HG03432 (cell line): ENCODE data around the gene MIF4GD.
"Not testable (repeated sequence)": the region's sequence is repeated elsewhere in the genome, so short reads cannot be mapped to it uniquely, and the experiment has no call there.

Experiments used
- ATAC-seq: cut with Tn5 transposase; IDR thresholded peaks from one replicate; pipeline ENCODE4 v1.9.1; 2021; ENCODE audit warnings: mild to moderate bottlenecking, moderate library complexity; ENCODE audit not compliant: unreplicated experiment

MIF4GD gene

DNA sequence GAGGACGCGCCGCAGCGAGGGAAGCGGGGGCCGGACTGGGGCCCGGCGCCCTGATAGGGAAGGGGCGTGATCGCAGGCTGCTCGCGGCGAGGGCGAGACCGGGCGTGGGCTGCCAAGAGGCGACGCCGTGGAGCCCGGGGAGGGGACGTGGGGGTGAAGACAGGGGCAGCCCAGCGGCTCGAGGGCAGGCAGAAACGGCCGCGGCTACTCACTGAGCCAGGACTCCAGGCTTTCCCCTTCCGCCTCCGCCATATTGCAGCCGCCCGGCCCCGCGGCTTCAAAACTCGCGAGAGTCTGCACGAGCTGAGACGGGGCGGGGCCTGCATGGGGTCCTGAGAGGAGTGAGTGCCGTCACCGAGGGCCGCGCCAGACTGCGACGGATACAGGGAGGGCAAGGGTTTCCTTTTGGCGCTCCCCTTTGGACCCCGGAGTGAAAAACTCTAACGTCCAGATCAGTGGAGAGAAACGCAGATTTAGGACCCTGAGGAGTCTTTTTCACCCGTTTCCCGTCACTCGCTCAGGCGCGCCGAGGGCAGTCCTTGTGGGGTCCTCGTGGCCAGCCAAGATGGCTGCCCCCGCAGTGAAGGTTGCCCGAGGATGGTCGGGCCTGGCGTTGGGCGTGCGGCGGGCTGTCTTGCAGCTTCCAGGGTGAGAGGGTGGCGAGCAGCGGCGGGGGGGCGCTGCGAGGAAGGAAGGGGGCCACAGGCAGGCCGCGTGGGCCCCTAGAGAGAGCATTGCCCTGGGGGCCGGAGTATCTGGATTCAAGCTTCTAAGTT, 9.5 kb downstream of the MIF4GD start, which contains the start of the genes GGA3 and MRPS7:
GGA3 (minus strand) TSS at position 271 of the 776 bp plus-strand sequence; CDS start at position 252, 19 bp downstream.
MRPS7 (plus strand) TSS at position 544 of the 776 bp plus-strand sequence; CDS start at position 566, 22 bp downstream.
- ATAC-seq, result peak; percentile 91

DNA sequence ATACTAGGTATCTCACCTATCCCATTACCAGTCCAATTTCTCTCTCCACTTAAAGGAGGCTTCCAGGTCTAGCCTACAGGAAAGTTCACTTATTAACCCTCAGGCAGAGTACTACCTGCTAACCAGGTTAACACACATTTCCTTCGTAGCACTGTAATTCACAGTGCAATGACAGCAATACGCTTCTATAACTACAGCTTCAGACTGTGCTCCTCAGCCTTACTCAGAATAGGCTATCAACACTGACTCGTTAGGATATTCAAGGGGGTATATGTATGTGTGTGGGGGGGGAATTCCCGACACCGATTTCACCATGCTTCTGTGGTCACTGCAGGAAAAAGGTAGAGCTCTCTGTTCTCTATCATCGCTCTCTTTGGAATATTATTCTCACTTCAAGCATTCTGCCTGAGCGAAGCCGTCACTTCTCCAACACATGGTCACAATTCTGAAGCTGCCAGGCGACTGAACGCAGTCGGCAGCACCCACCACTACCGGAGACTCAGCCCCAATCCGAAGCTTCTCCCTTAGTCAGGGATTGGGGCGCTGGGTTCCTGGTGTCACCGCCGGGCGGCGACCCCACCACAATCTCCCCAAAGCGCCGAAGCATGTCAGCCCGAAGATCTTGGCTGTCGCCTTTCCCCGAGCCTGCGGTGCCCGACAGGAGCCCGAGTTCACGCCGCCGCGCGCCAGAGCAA, 10.2 kb downstream of the MIF4GD start:
- ATAC-seq, result peak; percentile 20

GRCh38 chr17:75257228-75257627, 13.8 kb downstream of the MIF4GD start:
- not testable (repeated sequence) for ATAC-seq

GRCh38 chr17:75255954-75256698, 14.9 kb downstream of the MIF4GD start:
- ATAC-seq, result not testable (repeated sequence)

- no peak for ATAC-seq
Observed at GRCh38 chr17:75252039-75252816, 18.8 kb downstream of the MIF4GD start.

DNA sequence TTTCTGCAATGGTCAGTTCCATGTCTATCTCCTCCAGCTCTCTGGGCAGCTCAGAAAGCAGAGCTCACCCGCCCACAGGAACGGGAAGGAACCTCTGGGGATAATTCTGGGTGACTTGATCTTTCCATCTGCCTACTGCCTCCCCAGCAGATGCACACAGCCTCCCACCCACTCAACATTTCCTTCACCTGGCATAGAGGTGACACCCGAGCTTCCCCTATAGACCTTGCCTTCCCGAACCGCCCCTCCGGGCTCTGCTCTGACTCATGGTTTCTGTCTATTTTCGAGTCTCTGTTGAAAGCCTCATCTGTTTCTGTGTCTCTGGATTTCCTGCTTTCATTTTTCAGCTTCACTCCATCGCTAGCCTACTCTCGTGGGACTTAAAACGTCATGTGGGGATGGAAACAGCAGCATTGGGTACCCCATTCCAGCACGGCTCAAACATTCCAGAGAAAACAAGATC, 21.0 kb downstream of the MIF4GD start:
- ATAC-seq, result peak; percentile 89

GRCh38 chr17:75249564-75249963, 21.5 kb downstream of the MIF4GD start:
- no peak for ATAC-seq

GRCh38 chr17:75246404-75246803, 24.6 kb downstream of the MIF4GD start:
- ATAC-seq, result no peak

GRCh38 chr17:75245011-75245410, 26.0 kb downstream of the MIF4GD start:
- no peak for ATAC-seq

- ATAC-seq, result no peak
Observed at GRCh38 chr17:75244133-75244866, 26.7 kb downstream of the MIF4GD start.

GRCh38 chr17:75242461-75243042, 28.5 kb downstream of the MIF4GD start:
- ATAC-seq, result no peak

GRCh38 chr17:75241996-75242460, 29.0 kb downstream of the MIF4GD start:
- ATAC-seq, result no peak

DNA sequence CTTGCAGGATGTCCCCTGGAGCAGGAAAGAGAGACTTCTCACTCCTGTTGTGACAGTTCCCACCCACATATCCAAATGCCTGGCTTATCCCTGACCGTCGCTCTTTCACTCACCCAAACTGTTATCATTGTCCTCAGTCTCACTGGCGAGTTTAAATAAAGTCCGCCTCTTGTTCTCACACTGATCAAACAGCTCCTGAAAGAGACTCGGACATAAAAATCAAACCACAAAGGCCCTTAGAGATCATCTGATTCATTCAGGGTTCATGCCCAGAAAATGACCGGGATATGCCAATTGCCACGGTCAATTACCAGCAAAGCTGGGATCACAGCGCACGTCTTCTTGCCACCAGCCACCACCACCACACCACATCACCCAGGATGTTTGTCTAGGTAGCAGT, 29.5 kb downstream of the MIF4GD start:
- ATAC-seq, result no peak

DNA sequence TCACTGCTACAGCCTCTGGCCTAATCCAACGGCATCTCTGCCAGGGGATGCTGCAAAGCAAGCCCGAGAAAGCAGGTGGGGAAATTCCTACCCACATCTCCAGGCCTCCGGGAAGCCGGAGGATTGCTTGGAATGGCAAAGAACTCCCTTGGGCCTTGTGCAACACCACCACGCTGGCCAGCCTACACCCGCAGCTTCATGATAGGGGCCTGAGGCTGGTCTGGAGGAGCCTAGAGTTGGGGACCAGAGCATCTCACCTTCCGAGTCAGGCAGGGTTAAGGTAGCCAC, 29.9 kb downstream of the MIF4GD start:
- no peak for ATAC-seq

- no peak for ATAC-seq
Observed at GRCh38 chr17:75240394-75241142, 30.5 kb downstream of the MIF4GD start.

DNA sequence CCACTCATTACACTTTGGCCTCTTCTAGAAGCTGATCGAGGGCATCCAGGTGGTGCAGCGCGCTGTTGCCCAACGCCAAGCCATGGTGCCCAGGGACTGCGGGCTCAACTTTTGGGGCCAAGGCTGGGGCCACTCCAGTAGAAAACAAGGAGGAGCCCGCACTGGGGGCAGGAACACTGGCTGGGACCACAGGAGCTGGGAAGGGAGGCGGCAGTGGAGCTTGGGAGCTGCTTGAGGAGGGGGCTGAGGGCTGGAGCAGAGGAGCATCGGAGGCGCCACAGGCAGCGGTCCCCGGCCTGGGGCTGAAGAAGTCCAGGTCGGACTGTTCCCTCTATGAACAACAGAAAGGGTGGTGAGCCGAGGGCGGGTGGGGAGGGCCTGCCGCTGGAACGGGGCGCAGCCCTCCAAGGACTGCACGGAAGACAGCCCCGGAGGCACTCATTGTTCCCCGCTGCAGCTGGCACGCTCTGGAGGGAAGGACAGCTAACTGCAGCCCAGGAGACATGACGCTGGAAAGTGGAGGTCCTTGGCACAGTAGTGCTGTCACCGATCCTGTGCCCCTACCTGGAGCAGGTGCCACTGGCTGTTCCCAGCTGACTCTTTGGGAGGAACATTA, 31.1 kb downstream of the MIF4GD start:
- no peak for ATAC-seq

DNA sequence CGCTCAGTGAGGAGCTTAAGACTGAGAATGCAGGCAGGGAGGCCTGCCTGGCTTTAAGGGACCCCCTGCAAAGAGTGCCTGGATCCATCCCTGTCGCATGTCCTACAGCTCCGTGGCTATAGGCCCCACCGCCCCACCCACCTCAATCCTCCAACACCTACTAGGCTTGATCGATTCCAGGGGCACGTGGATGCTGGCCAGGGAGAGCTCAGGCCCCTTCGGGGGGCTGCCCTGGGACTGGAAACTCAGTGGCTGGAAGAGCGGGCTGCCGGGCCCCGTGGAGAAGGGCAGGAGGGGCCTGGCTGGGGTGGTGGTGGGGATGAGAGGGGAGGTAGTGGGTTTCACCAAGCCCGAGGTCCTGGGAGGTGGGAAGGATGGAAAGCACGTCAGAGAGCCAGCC, 31.8 kb downstream of the MIF4GD start:
- no peak for ATAC-seq

GRCh38 chr17:75238684-75239191, 32.3 kb downstream of the MIF4GD start:
- ATAC-seq, result no peak
